CD4-positive, alpha-beta T cell (primary cell): ENCODE results near the gene MACROH2A1. TPM values are rescaled to one million over a fixed set of nuclear protein-coding genes. Genes with fewer than 3 reads are reported as not detected.

Experiments used
- ATAC-seq: fragments of 200-7000 bp; cut with Tn5 transposase; one replicate; pipeline ENCODE4 v1.10.0; 2022; ENCODE audit warnings: mild to moderate bottlenecking; ENCODE audit not compliant: poor library complexity
- CTCF ChIA-PET: fragments of 350-600 bp; sonication (Branson Sonifier 250); formaldehyde crosslinking; loops from one replicate; lab custom pipeline; 2021; ENCODE audit warnings: antibody characterized with exemption, inconsistent platforms; lab: Charles Lee
- POLR2A ChIA-PET: fragments of 350-600 bp; sonication (Branson Sonifier 250); formaldehyde crosslinking; loops from one replicate; lab custom pipeline; 2021; ENCODE audit warnings: antibody characterized with exemption, inconsistent platforms; lab: Charles Lee
- DNase-seq, 14 experiments: peaks; one replicate each; pipeline ENCODE4 v3.0.0-alpha.2; 2013 to 2020; ENCODE audit warnings: mixed read lengths in 2 of 14
- H3K27ac ChIP-seq, 2 donors: one replicate each; pipeline versions ENCODE4 v1.5.1 to v1.7.0; 2013; ENCODE audit warnings: low read length in 2 of 2, low read depth in 1 of 2, mild to moderate bottlenecking in 1 of 2
- H3K27me3 ChIP-seq, 2 experiments: 1 replicate in 1 of 2; 2 replicates in 1 of 2; pipeline versions ENCODE4 v1.6.1 to v1.7.0; 2013; ENCODE audit warnings: low read length in 2 of 2, control low read depth in 1 of 2, mild to moderate bottlenecking in 1 of 2, moderate library complexity in 1 of 2; ENCODE audit not compliant: insufficient read depth in 2 of 2, control insufficient read depth in 1 of 2
- H3K36me3 ChIP-seq: one replicate; pipeline ENCODE4 v1.6.1; 2013; ENCODE audit warnings: low read length, control low read depth; ENCODE audit not compliant: insufficient read depth
- H3K4me1 ChIP-seq: one replicate; pipeline ENCODE4 v1.6.1; 2013; ENCODE audit warnings: low read length, control low read depth; ENCODE audit not compliant: insufficient read depth
- H3K4me3 ChIP-seq: one replicate; pipeline ENCODE4 v1.5.1; 2013; ENCODE audit warnings: mild to moderate bottlenecking, low read length, moderate library complexity
- H3K9me3 ChIP-seq, 2 experiments: 1 replicate in 1 of 2; 2 replicates in 1 of 2; pipeline versions ENCODE4 v1.6.1 to v1.7.0; 2013; ENCODE audit warnings: low read length in 2 of 2, mild to moderate bottlenecking in 2 of 2, control low read depth in 1 of 2, moderate library complexity in 1 of 2; ENCODE audit not compliant: control insufficient read depth in 1 of 2, insufficient read depth in 1 of 2
- H3K27ac Mint-ChIP-seq: one replicate; pipeline ENCODE4 v1.8.0; 2020; ENCODE audit warnings: mixed read lengths
- H3K27me3 Mint-ChIP-seq: one replicate; pipeline ENCODE4 v1.8.0; 2021; ENCODE audit warnings: mixed read lengths
- H3K36me3 Mint-ChIP-seq: one replicate; pipeline ENCODE4 v1.8.0; 2021; ENCODE audit warnings: low read depth, mixed read lengths
- H3K4me1 Mint-ChIP-seq: one replicate; pipeline ENCODE4 v1.8.0; 2021; ENCODE audit warnings: low read depth, mixed read lengths
- H3K4me3 Mint-ChIP-seq: one replicate; pipeline ENCODE4 v1.8.0; 2020; ENCODE audit warnings: mild to moderate bottlenecking, mixed read lengths
- H3K9me3 Mint-ChIP-seq: one replicate; pipeline ENCODE4 v1.8.0; 2020; ENCODE audit warnings: mixed read lengths
- intact Hi-C, 2 experiments: fragments of 100-400 bp; cut with DNase I in 1 of 2; cut with micrococcal nuclease in 1 of 2; formaldehyde crosslinking; loops; one replicate each; pipeline versions ENCODE4 v1.15.1 to v1.9.0; 2023 to 2025; cut with DNase I, micrococcal nuclease
- total RNA-seq, 174 experiments: library from RNA in 2 of 174; stranded (reverse) in 2 of 174; gene quantifications; one replicate each; pipeline ENCODE4 v1.2.3 and lab custom pipeline; 2021 to 2026
- TF ChIP-seq, protein P1 (sequence below): fragments of 200-600 bp; IDR thresholded peaks from one replicate; pipeline ENCODE4 v1.8.0; 2022; ENCODE audit warnings: antibody characterized with exemption, mild to moderate bottlenecking

The MACROH2A1 gene
- total RNA-seq, 2 experiments from 2014 or later, result 114 to 120 TPM

DNA sequence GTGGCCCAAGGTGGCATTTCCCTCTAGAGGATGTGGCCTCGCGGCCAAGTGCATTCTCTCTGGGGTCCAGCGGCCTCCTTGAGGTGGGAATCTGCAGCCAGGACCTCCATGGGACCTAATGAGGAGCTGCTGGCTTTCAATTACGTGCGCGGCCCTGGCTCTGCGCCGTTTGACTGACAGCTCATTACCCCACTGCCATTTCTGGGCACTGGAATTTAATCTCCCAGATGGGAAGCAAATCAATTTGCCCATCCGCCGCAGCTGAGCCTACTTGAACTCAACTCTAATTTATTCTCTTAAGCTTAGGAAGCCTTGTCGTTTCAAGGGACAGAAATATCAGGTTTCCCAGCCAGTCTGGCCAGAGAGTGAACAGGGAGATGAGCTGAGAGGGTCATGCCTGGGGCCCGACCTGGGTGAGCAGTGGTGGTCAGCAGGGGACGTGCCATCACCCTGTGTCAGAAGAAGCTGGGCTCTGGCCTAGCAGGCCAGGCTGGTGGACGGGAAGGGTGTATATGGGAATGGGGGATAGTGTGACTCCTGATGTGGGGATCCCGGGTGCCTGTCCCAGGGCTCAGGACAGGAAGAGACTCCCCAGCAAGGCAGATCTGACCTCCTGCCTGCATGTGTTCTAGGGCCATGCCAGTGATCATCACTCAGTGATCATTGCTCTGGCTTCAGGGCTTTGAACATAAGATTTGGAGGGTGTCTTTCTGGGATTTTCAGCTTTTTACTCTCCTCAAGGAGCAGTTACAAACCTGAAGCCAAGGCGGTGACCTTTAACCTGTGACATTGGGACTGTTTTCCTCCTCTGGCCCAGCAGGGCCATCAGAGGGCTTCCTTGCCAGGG is 69.7 kb downstream of the MACROH2A1 start:
- Mint-ChIP-seq H3K36me3 (peaks cover 40% of the 10 kb centered on the region), H3K4me1 (peaks cover 21% of the 10 kb centered on the region), H3K9me3 (no peaks in the 10 kb centered on the region), H3K4me3 (no peak overlapping the region), H3K27me3 (no peaks in the 10 kb centered on the region), H3K27ac (no peak overlapping the region)
- intact Hi-C loops, result no loop called here
- CTCF ChIA-PET, result no interaction called here
- TF ChIP-seq, protein P1, sequence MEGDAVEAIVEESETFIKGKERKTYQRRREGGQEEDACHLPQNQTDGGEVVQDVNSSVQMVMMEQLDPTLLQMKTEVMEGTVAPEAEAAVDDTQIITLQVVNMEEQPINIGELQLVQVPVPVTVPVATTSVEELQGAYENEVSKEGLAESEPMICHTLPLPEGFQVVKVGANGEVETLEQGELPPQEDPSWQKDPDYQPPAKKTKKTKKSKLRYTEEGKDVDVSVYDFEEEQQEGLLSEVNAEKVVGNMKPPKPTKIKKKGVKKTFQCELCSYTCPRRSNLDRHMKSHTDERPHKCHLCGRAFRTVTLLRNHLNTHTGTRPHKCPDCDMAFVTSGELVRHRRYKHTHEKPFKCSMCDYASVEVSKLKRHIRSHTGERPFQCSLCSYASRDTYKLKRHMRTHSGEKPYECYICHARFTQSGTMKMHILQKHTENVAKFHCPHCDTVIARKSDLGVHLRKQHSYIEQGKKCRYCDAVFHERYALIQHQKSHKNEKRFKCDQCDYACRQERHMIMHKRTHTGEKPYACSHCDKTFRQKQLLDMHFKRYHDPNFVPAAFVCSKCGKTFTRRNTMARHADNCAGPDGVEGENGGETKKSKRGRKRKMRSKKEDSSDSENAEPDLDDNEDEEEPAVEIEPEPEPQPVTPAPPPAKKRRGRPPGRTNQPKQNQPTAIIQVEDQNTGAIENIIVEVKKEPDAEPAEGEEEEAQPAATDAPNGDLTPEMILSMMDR, result no peak
- no peak for DNase-seq
- Histone ChIP-seq H3K27me3 (no peaks in the 10 kb centered on the region), H3K27ac (no peak overlapping the region), H3K4me1 (peaks cover 23% of the 10 kb centered on the region), H3K36me3 (peaks cover 20% of the 10 kb centered on the region), H3K4me3 (no peak overlapping the region), H3K9me3 (no peaks in the 10 kb centered on the region)
- POLR2A ChIA-PET, result interaction anchor here (1.4 kb wide), 1 partner anchor 20 kb away, joined by 3 read pairs; no protein-coding TSS in a partner anchor
- ATAC-seq, result no peak

- TF ChIP-seq, protein P1, result no peak
- peaks cover 25% of the 10 kb centered on the region for H3K4me1 ChIP-seq
- ATAC-seq (no peak), DNase-seq (no peak)
- H3K27ac ChIP-seq, result no peak overlapping the region
- peaks cover 21% of the 10 kb centered on the region for H3K4me1 Mint-ChIP-seq
- intact Hi-C loops, result no loop called here
- no peaks in the 10 kb centered on the region for H3K9me3 ChIP-seq
- CTCF ChIA-PET, result no interaction called here
- H3K27ac Mint-ChIP-seq, result peak overlapping the region; percentile 66
- no peaks in the 10 kb centered on the region for H3K9me3 Mint-ChIP-seq
- H3K27me3 Mint-ChIP-seq, result no peaks in the 10 kb centered on the region
- H3K36me3 ChIP-seq, result peaks cover 17% of the 10 kb centered on the region
- POLR2A ChIA-PET, result interaction anchor here (1.4 kb wide), 1 partner anchor 19 kb away, joined by 3 read pairs; no protein-coding TSS in a partner anchor
- H3K4me3 Mint-ChIP-seq, result no peak overlapping the region
- H3K27me3 ChIP-seq, result no peaks in the 10 kb centered on the region
- H3K4me3 ChIP-seq, result no peak overlapping the region
- peaks cover 31% of the 10 kb centered on the region for H3K36me3 Mint-ChIP-seq
Observed at GRCh38 chr5:135328128-135328687, 70.8 kb downstream of the MACROH2A1 start.

GRCh38 chr5:135327429-135328127 is 71.5 kb downstream of the MACROH2A1 start:
- Histone ChIP-seq H3K9me3 (no peaks in the 10 kb centered on the region), H3K4me3 (no peak overlapping the region), H3K4me1 (peaks cover 25% of the 10 kb centered on the region), H3K27me3 (no peaks in the 10 kb centered on the region), H3K27ac (no peak overlapping the region), H3K36me3 (peaks cover 17% of the 10 kb centered on the region)
- H3K4me1 Mint-ChIP-seq, result peaks cover 21% of the 10 kb centered on the region
- DNase-seq (no peak), ATAC-seq (no peak)
- H3K4me3 Mint-ChIP-seq, result no peak overlapping the region
- ChIA-PET CTCF (no interaction called here), POLR2A (no interaction called here)
- H3K36me3 Mint-ChIP-seq, result peaks cover 27% of the 10 kb centered on the region
- H3K27me3 Mint-ChIP-seq, result no peaks in the 10 kb centered on the region
- intact Hi-C loops, result no loop called here
- TF ChIP-seq, protein P1, result no peak
- H3K9me3 Mint-ChIP-seq, result no peaks in the 10 kb centered on the region
- H3K27ac Mint-ChIP-seq, result peak overlapping the region; percentile 66
